IMR-90 (cell line): ENCODE results near the gene NEURL4. TPM values are rescaled to one million over a fixed set of nuclear protein-coding genes. Genes with fewer than 3 reads are reported as not detected.

ENCODE experiments used
- ATAC-seq: fragments of 200-7000 bp; cut with Tn5 transposase; 2 replicates; pipeline ENCODE4 v1.9.1; 2020; ENCODE audit warnings: low read depth, mild to moderate bottlenecking, moderate library complexity
- BruUV-seq: library from RNA; stranded (reverse); fragments of 400-500 nt; replicated peaks from 2 replicates; lab custom pipeline; 2021; lab: Mats Ljungman, UMichigan
- CTCF ChIA-PET: fragments of 300-600 bp; formaldehyde crosslinking; extraction: SDS; loops from one replicate; lab custom pipeline; 2021; ENCODE audit warnings: antibody characterized with exemption; lab: Yijun Ruan, JAX
- POLR2A ChIA-PET: fragments of 300-600 bp; sonication (Branson Sonifier 250); formaldehyde crosslinking; loops from one replicate; lab custom pipeline; 2022; ENCODE audit warnings: antibody characterized with exemption; ENCODE audit not compliant: unreplicated experiment; lab: Charles Lee
- DNase-seq: peaks from one replicate; pipeline ENCODE4 v3.0.0; 2013
- H2AFZ ChIP-seq: replicated peaks from 2 replicates; pipeline ENCODE3; 2013; ENCODE audit warnings: low read length, mild to moderate bottlenecking; ENCODE audit not compliant: poor library complexity
- H2AK5ac ChIP-seq: 2 replicates; pipeline ENCODE4 v1.6.1; 2013; ENCODE audit warnings: low read depth, low read length, inconsistent platforms
- H2AK9ac ChIP-seq: replicated peaks from 2 replicates; pipeline ENCODE3; 2013; ENCODE audit warnings: mild to moderate bottlenecking, low read depth, low read length, moderate library complexity; ENCODE audit not compliant: poor library complexity
- H2BK120ac ChIP-seq: 2 replicates; pipeline ENCODE4 v1.6.1; 2013; ENCODE audit warnings: low read depth, low read length, inconsistent platforms
- H2BK15ac ChIP-seq: 3 replicates; pipeline ENCODE4 v1.6.1; 2013; ENCODE audit warnings: low read depth, low read length, inconsistent platforms
- H2BK20ac ChIP-seq: 2 replicates; pipeline ENCODE4 v1.6.1; 2013; ENCODE audit warnings: low read depth, mild to moderate bottlenecking, inconsistent platforms, low read length, moderate library complexity
- H2BK5ac ChIP-seq: 2 replicates; pipeline ENCODE4 v1.6.1; 2013; ENCODE audit warnings: mild to moderate bottlenecking, low read depth, low read length, inconsistent platforms; ENCODE audit not compliant: poor library complexity, severe bottlenecking
- H3K14ac ChIP-seq: replicated peaks from 2 replicates; pipeline ENCODE4 v1.6.1; 2013; ENCODE audit warnings: low read depth, low read length, inconsistent platforms
- H3K18ac ChIP-seq: 2 replicates; pipeline ENCODE4 v1.6.1; 2013; ENCODE audit warnings: low read depth, low read length, control low read depth
- H3K23ac ChIP-seq: 2 replicates; pipeline ENCODE4 v1.6.1; 2013; ENCODE audit warnings: low read depth, low read length, inconsistent platforms
- H3K27ac ChIP-seq: 2 replicates; pipeline ENCODE4 v1.5.1; 2013; ENCODE audit warnings: mild to moderate bottlenecking, control low read depth, low read length; ENCODE audit not compliant: insufficient read depth
- H3K27me3 ChIP-seq: 2 replicates; pipeline ENCODE4 v1.6.1; 2013; ENCODE audit warnings: low read length; ENCODE audit not compliant: control insufficient read depth, insufficient read depth
- H3K36me3 ChIP-seq: 2 replicates; pipeline ENCODE4 v1.6.1; 2013; ENCODE audit warnings: low read length, mixed read lengths; ENCODE audit not compliant: control insufficient read depth, insufficient read depth
- H3K4ac ChIP-seq: 2 replicates; pipeline ENCODE4 v1.6.1; 2013; ENCODE audit warnings: low read depth, low read length, inconsistent platforms
- H3K4me1 ChIP-seq: 2 replicates; pipeline ENCODE4 v1.6.1; 2013; ENCODE audit warnings: low read length, mixed read lengths; ENCODE audit not compliant: control insufficient read depth, insufficient read depth
- H3K4me2 ChIP-seq: 2 replicates; pipeline ENCODE4 v1.6.1; 2013; ENCODE audit warnings: low read depth, mild to moderate bottlenecking, control low read depth, low read length, moderate library complexity
- H3K4me3 ChIP-seq: 2 replicates; pipeline ENCODE4 v1.5.1; 2013; ENCODE audit warnings: low read depth, mild to moderate bottlenecking, control low read depth, low read length, moderate library complexity; ENCODE audit not compliant: insufficient read depth
- H3K56ac ChIP-seq: 2 replicates; pipeline ENCODE4 v1.6.1; 2013; ENCODE audit warnings: low read length, inconsistent platforms; ENCODE audit not compliant: insufficient read depth; ENCODE audit errors: extremely low read depth
- H3K79me1 ChIP-seq, 2 experiments: 2 replicates each; pipeline ENCODE4 v1.6.1; 2013; ENCODE audit warnings: low read length in 2 of 2, inconsistent platforms in 1 of 2, low read depth in 1 of 2
- H3K9ac ChIP-seq: 2 replicates; pipeline ENCODE4 v1.6.1; 2013; ENCODE audit warnings: low read depth, low read length, control low read depth
- H3K9me1 ChIP-seq: 2 replicates; pipeline ENCODE4 v1.6.1; 2013; ENCODE audit warnings: low read length, inconsistent platforms; ENCODE audit not compliant: insufficient read depth
- H3K9me3 ChIP-seq: 2 replicates; pipeline ENCODE4 v1.6.1; 2013; ENCODE audit warnings: low read length; ENCODE audit not compliant: control insufficient read depth, insufficient read depth
- H4K20me1 ChIP-seq: 2 replicates; pipeline ENCODE4 v1.6.1; 2013; ENCODE audit warnings: low read length, inconsistent platforms; ENCODE audit not compliant: insufficient read depth
- H4K5ac ChIP-seq: 2 replicates; pipeline ENCODE4 v1.6.1; 2013; ENCODE audit warnings: mild to moderate bottlenecking, low read depth, low read length, control low read depth
- H4K8ac ChIP-seq, 2 experiments: 2 replicates each; pipeline ENCODE4 v1.6.1; 2013; ENCODE audit warnings: low read depth in 2 of 2, low read length in 2 of 2, control low read depth in 1 of 2, inconsistent platforms in 1 of 2
- H4K91ac ChIP-seq: 2 replicates; pipeline ENCODE4 v1.6.1; 2013; ENCODE audit warnings: low read depth, low read length, inconsistent platforms; ENCODE audit not compliant: insufficient read depth
- BHLHE40 ChIP-seq: fragments of 150-350 bp; IDR thresholded peaks from 2 replicates; pipeline ENCODE4 v1.6.1; 2016; ENCODE audit warnings: mild to moderate bottlenecking, low read depth, low read length
- CEBPB ChIP-seq: IDR thresholded peaks from 2 replicates; pipeline ENCODE4 v1.6.1; 2012; ENCODE audit warnings: low read depth, low read length, improper control_type of control experiment
- CHD1 ChIP-seq: IDR thresholded peaks from 2 replicates; pipeline ENCODE4 v1.6.1; 2012; ENCODE audit warnings: low read depth, low read length, improper control_type of control experiment
- CTCF ChIP-seq: conservative IDR thresholded peaks from 2 replicates; pipeline ENCODE4 v1.5.1; 2012; ENCODE audit warnings: mild to moderate bottlenecking, low read depth, low read length, improper control_type of control experiment
- ELK1 ChIP-seq: fragments of 150-350 bp; IDR thresholded peaks from 2 replicates; pipeline ENCODE4 v1.6.1; 2016; ENCODE audit warnings: low read depth, mild to moderate bottlenecking, low read length, moderate library complexity, borderline replicate concordance
- FOS ChIP-seq: fragments of 150-350 bp; IDR thresholded peaks from 2 replicates; pipeline ENCODE4 v1.6.1; 2016; ENCODE audit warnings: low read depth, low read length
- MAFK ChIP-seq: IDR thresholded peaks from 2 replicates; pipeline ENCODE4 v1.6.1; 2012; ENCODE audit warnings: low read depth, low read length, improper control_type of control experiment
- MAZ ChIP-seq: IDR thresholded peaks from 2 replicates; pipeline ENCODE4 v1.6.1; 2012; ENCODE audit warnings: low read depth, mild to moderate bottlenecking, low read length, improper control_type of control experiment, moderate library complexity, borderline replicate concordance
- NFE2L2 ChIP-seq: fragments of 150-350 bp; IDR thresholded peaks from 2 replicates; pipeline ENCODE4 v1.6.1; 2016; ENCODE audit warnings: low read depth, mild to moderate bottlenecking, low read length
- POLR2A ChIP-seq: IDR thresholded peaks from 2 replicates; pipeline ENCODE4 v1.6.1; 2012; ENCODE audit warnings: mild to moderate bottlenecking, low read depth, low read length
- RAD21 ChIP-seq: IDR thresholded peaks from 2 replicates; pipeline ENCODE4 v1.6.1; 2012; ENCODE audit warnings: low read length, improper control_type of control experiment
- RCOR1 ChIP-seq: IDR thresholded peaks from 2 replicates; pipeline ENCODE4 v1.6.1; 2012; ENCODE audit warnings: mild to moderate bottlenecking, low read length, improper control_type of control experiment; ENCODE audit not compliant: insufficient replicate concordance
- RFX5 ChIP-seq: IDR thresholded peaks from 2 replicates; pipeline ENCODE4 v1.8.0; 2012; ENCODE audit warnings: low read depth, mild to moderate bottlenecking, low read length, moderate library complexity
- SMC3 ChIP-seq: fragments of 150-350 bp; IDR thresholded peaks from 2 replicates; pipeline ENCODE4 v1.6.1; 2016; ENCODE audit warnings: low read depth, mild to moderate bottlenecking, antibody characterized with exemption, low read length, moderate library complexity
- USF2 ChIP-seq: fragments of 150-350 bp; IDR thresholded peaks from 2 replicates; pipeline ENCODE4 v1.6.1; 2017; ENCODE audit warnings: mild to moderate bottlenecking, antibody characterized with exemption, low read length, low read depth
- WGBS, 2 experiments: methylation state at CpG; one replicate each; pipeline versions ENCODE4 v1.1.5 to v1.1.7; 2013; ENCODE audit warnings: missing lambda C conversion rate in 2 of 2; ENCODE audit not compliant: insufficient read length in 1 of 2; ENCODE audit errors: extremely low coverage in 2 of 2; 5-methylcytosine and 5-hydroxymethylcytosine counted together
- dilution Hi-C: fragments of 300-500 bp; cut with HindIII; formaldehyde crosslinking; loops from one replicate; pipeline ENCODE4 v1.14.3; 2018; ENCODE audit warnings: low sequenced_read_pairs; ENCODE audit not compliant: unreplicated experiment
- in situ Hi-C: fragments of 300-500 bp; cut with MboI; formaldehyde crosslinking; loops from 3 replicates; pipeline ENCODE4 v1.14.3; 2019; ENCODE audit warnings: low sequenced_read_pairs, inconsistent platforms, mixed read lengths
- intact Hi-C: fragments of 100-400 bp; cut with micrococcal nuclease; formaldehyde crosslinking; loops from 2 replicates; pipeline ENCODE4 v1.10.0; 2022
- polyA plus RNA-seq, 3 experiments: library from polyadenylated mRNA; depleted of rRNA; stranded (reverse); fragments of >200 nt; gene quantifications; 2 replicates each; pipeline ENCODE4 v1.2.3, GENCODE V29; 2012; ENCODE audit warnings: low replicate concordance in 1 of 3
- total RNA-seq: library from RNA; depleted of rRNA; stranded (reverse); fragments of >200 nt; gene quantifications from 2 replicates; pipeline ENCODE4 v1.2.3, GENCODE V29; 2012

The NEURL4 gene
- total and polyA plus RNA-seq, 2 of the 4 experiments (the other 2 are of a cell fraction): 8.4 to 23.3 TPM

- no TSS peak for BruUV-seq
- no peaks in the 10 kb centered on the region for H4K20me1 ChIP-seq
- in situ Hi-C loops: no loop called here
- TF ChIP-seq BHLHE40 (no peak), RCOR1 (no peak), RFX5 (no peak), CEBPB (no peak), CTCF (no peak), ELK1 (no peak), MAFK (no peak), NFE2L2 (no peak), RAD21 (no peak), SMC3 (no peak), USF2 (no peak), CHD1 (no peak), FOS (no peak), MAZ (no peak), POLR2A (no peak)
These were observed 47.0 kb downstream of the NEURL4 start for GRCh38 chr17:7281953-7282751.

More at GRCh38 chr17:7281953-7282751, 47.0 kb downstream of the NEURL4 start:
- dilution Hi-C loops (no loop called here), intact Hi-C loops (loop anchor here (2.0 kb wide), 1 partner anchor 307 kb away; no protein-coding TSS in a partner anchor)
- Histone ChIP-seq H3K9ac (no peak overlapping the region), H4K5ac (no peak overlapping the region), H3K4me1 (peaks cover 2% of the 10 kb centered on the region; the same call in 1 of the 2 replicates), H2BK5ac (no peak overlapping the region), H3K18ac (no peak overlapping the region), H3K4me3 (peak overlapping the region; percentile 33), H2BK15ac (no peak overlapping the region), H3K14ac (no peak overlapping the region), H3K4me2 (peak overlapping the region; percentile 68), H2BK120ac (no peak overlapping the region), H2AK9ac (no peak overlapping the region), H3K36me3 (no peaks in the 10 kb centered on the region), H3K79me1 (no peaks in the 10 kb centered on the region), H3K56ac (no peak overlapping the region), H4K91ac (no peak overlapping the region), H2AK5ac (no peak overlapping the region), H2AFZ (peak overlapping the region; percentile 91), H3K27ac (no peak overlapping the region), H3K23ac (no peak overlapping the region), H2BK20ac (no peak overlapping the region), H3K27me3 (peaks cover 33% of the 10 kb centered on the region; the same call in 1 of the 2 replicates), H3K4ac (no peak overlapping the region), H3K9me1 (no peaks in the 10 kb centered on the region), H3K9me3 (no peaks in the 10 kb centered on the region), H4K8ac (no peak overlapping the region)
- DNase-seq (no peak), ATAC-seq (no peak)
- WGBS, 2 experiments: 2% methylated on average over 8 of the region's 43 CpGs; no CpG with 5 or more reads in 1 of the 2 experiments
- CTCF ChIA-PET: interaction anchor here (2.7 kb wide), 1 partner anchor 14 kb away, joined by 17 read pairs; no protein-coding TSS in a partner anchor
- POLR2A ChIA-PET: no interaction called here
